ENCODE results near the gene ADAMTS3.

GRCh38 chr4:72577211-72577610, 8.2 kb upstream of the ADAMTS3 start:
- TF ChIP-seq CTCF (conservative IDR thresholded peaks at IDR 0.05; ENCODE audit: low read length), result no peak
- TF ChIP-seq EZH2phosphoT487 (IDR thresholded peaks at IDR 0.05; ENCODE audit: borderline replicate concordance), result no peak
